Measurements from ENCODE around the gene BIRC2.

BIRC2 gene

DNA sequence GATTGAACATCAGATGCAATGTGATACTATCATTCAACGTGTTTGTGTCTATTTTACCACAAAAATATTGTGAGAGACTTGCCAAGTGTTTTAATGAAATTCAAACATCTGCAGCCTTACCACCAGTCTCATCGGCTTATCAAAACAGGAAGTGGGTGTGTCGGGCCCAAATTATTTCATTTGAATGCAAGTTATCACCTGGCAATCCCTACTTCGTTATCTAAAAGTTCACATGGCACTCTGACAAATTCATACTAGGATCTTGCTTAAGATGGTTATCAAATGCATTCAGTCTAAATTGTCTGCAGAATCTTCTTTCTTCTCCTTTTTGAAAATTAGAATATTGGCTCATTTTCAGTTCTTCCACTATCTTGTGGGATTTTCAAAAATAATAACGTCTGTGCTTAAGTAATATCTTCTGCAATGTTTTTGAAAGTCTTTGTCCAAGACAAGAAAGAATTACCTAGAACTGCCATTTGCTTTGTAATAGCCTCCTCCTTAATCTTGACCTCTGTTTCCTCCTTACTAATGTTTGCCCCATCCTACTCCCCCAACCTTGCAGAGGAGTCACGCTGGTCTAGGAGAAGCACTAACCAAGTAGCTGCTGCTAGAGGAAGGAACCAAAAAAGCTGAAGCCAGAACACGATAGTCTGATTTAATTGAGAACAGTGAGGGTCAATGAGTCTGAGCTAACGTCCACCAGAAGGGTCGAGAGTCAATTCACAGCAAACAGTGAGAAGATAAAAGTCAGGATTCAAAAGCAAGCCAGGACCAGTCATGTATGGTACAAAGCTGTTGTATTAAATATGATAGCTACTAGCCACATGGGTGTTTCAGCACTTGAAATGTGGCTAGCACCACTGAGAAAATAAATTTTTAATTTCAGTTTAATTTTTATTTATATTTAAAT lies 39.9 kb upstream of the BIRC2 start:
- TF ChIP-seq SP1 (IDR thresholded peaks at IDR 0.05) (no peak), ELF4 (IDR thresholded peaks at IDR 0.05) (no peak), BHLHE40 (IDR thresholded peaks at IDR 0.05; ENCODE audit: borderline replicate concordance) (no peak), FOXA1 (IDR thresholded peaks at IDR 0.05) (no peak), LEF1 (IDR thresholded peaks at IDR 0.05; ENCODE audit: borderline replicate concordance) (no peak), HDGF (IDR thresholded peaks at IDR 0.05; ENCODE audit: borderline replicate concordance) (no peak), TARDBP (IDR thresholded peaks at IDR 0.05) (no peak), L3MBTL2 (conservative IDR thresholded peaks at IDR 0.05) (no peak), SUZ12 (IDR thresholded peaks at IDR 0.05) (no peak)
- CTCF ChIA-PET: no interaction called here
- no peak for DNase-seq (ENCODE audit: extremely low spot score)
- POLR2A ChIA-PET: no interaction called here

- ChIA-PET POLR2A (no interaction called here), CTCF (no interaction called here)
- no peak for TF ChIP-seq FOXM1 (IDR thresholded peaks at IDR 0.05; ENCODE audit: borderline replicate concordance)
- no peak for TF ChIP-seq NFRKB (IDR thresholded peaks at IDR 0.05)
- no peak for TF ChIP-seq ZNF384 (IDR thresholded peaks at IDR 0.05)
- TF ChIP-seq FOXK2 (IDR thresholded peaks at IDR 0.05): no peak
- no peak for TF ChIP-seq HDGF (IDR thresholded peaks at IDR 0.05; ENCODE audit: borderline replicate concordance)
- no peak for TF ChIP-seq SUZ12 (IDR thresholded peaks at IDR 0.05)
- no peak for TF ChIP-seq TARDBP (IDR thresholded peaks at IDR 0.05)
- no peak for TF ChIP-seq BHLHE40 (IDR thresholded peaks at IDR 0.05; ENCODE audit: borderline replicate concordance)
- no peak for TF ChIP-seq CTBP1 (IDR thresholded peaks at IDR 0.05; ENCODE audit: borderline replicate concordance)
- no peak for TF ChIP-seq ARNT (IDR thresholded peaks at IDR 0.05)
- TF ChIP-seq LEF1 (IDR thresholded peaks at IDR 0.05; ENCODE audit: borderline replicate concordance): no peak
- TF ChIP-seq L3MBTL2 (conservative IDR thresholded peaks at IDR 0.05): no peak
- TF ChIP-seq FOXA1 (IDR thresholded peaks at IDR 0.05): no peak
- no peak for TF ChIP-seq PKNOX1 (IDR thresholded peaks at IDR 0.05)
- TF ChIP-seq SP1 (IDR thresholded peaks at IDR 0.05): no peak
- no peak for DNase-seq (ENCODE audit: extremely low spot score)
Observed at GRCh38 chr11:102307727-102308038, 39.3 kb upstream of the BIRC2 start.

DNA sequence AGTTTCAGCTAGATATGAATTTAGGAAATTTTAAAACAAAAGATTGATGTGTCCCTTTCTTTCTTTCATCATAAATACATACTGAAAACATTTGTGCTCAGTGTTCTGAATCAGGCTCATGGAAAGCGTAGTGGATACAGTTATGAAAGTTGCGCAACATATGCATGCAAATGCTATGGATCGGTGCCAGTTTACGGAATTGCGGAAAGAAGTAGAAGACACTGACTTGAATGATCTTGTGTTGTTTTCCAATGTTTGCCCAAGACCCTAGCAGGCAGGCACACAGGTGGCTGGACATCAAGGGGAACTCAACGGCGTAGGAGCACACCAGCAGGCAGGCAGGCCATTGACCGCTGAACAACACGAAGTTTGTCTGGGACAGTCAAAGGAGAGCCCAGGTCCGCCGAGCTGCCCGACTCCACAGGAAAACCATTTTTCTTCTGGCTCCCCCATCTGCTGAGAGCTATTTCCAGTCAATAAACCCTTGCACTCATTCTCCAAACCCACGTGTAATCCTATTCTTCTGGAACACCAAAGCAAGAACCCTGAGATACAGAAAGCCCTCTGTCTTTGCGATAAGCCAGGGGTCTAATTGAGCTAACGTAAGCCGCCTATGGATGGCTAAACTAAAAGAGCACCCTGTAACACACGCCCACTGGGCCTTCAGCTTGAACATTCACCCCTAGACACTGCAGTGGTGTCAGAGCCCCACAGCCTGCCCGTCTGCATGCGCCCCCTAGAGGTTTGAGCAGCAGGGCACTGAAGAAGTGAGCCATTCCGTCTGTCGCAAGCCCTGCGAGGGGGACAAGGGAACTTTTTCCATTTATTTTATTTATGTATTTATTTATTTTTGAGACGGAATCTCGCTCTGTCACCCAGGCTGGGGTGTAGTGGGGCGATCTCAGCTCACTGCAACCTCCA lies 37.1 kb upstream of the BIRC2 start:
- ChIA-PET CTCF (interaction anchor here (0.7 kb wide), 1 partner anchor 236 kb away, joined by 3 read pairs; no protein-coding TSS in a partner anchor), POLR2A (no interaction called here)
- DNase-seq (ENCODE audit: extremely low spot score): no peak
- TF ChIP-seq L3MBTL2 (conservative IDR thresholded peaks at IDR 0.05) (no peak), NFRKB (IDR thresholded peaks at IDR 0.05) (no peak), SP1 (IDR thresholded peaks at IDR 0.05) (no peak), ELF4 (IDR thresholded peaks at IDR 0.05) (no peak), ZNF384 (IDR thresholded peaks at IDR 0.05) (no peak), FOXM1 (IDR thresholded peaks at IDR 0.05; ENCODE audit: borderline replicate concordance) (no peak), FOXA1 (IDR thresholded peaks at IDR 0.05) (no peak), LEF1 (IDR thresholded peaks at IDR 0.05; ENCODE audit: borderline replicate concordance) (no peak), PKNOX1 (IDR thresholded peaks at IDR 0.05) (no peak), FOXK2 (IDR thresholded peaks at IDR 0.05) (no peak), HDGF (IDR thresholded peaks at IDR 0.05; ENCODE audit: borderline replicate concordance) (no peak)

DNA sequence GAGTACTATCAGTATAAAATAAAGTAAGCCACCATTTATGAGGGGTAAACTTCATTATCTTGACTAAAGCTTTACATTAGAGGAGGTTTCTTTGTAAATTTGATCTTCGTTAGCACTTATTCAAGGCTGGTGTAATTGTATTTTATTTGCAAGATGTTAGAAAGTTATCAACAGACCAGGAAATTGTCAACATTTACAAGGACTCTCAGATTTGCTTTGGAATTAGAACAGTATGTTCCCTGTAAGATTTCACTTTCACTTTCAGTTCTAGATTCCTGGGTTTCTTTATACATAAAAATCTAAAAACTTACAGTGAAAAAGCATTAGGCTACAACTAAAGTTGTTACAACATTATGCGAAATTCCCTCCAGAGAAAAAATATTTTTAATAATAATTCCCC lies 34.3 kb upstream of the BIRC2 start:
- no peak for DNase-seq (ENCODE audit: extremely low spot score)
- TF ChIP-seq ELF4 (IDR thresholded peaks at IDR 0.05): no peak
- TF ChIP-seq SUZ12 (IDR thresholded peaks at IDR 0.05): no peak
- TF ChIP-seq BHLHE40 (IDR thresholded peaks at IDR 0.05; ENCODE audit: borderline replicate concordance): no peak
- TF ChIP-seq L3MBTL2 (conservative IDR thresholded peaks at IDR 0.05): no peak
- no peak for TF ChIP-seq ZNF384 (IDR thresholded peaks at IDR 0.05)
- no peak for TF ChIP-seq CTBP1 (IDR thresholded peaks at IDR 0.05; ENCODE audit: borderline replicate concordance)
- TF ChIP-seq HDGF (IDR thresholded peaks at IDR 0.05; ENCODE audit: borderline replicate concordance): no peak
- TF ChIP-seq FOXA1 (IDR thresholded peaks at IDR 0.05): no peak
- ChIA-PET CTCF (interaction anchor here (0.5 kb wide), 1 partner anchor 138 kb away, joined by 5 read pairs; no protein-coding TSS in a partner anchor), POLR2A (no interaction called here)

DNA sequence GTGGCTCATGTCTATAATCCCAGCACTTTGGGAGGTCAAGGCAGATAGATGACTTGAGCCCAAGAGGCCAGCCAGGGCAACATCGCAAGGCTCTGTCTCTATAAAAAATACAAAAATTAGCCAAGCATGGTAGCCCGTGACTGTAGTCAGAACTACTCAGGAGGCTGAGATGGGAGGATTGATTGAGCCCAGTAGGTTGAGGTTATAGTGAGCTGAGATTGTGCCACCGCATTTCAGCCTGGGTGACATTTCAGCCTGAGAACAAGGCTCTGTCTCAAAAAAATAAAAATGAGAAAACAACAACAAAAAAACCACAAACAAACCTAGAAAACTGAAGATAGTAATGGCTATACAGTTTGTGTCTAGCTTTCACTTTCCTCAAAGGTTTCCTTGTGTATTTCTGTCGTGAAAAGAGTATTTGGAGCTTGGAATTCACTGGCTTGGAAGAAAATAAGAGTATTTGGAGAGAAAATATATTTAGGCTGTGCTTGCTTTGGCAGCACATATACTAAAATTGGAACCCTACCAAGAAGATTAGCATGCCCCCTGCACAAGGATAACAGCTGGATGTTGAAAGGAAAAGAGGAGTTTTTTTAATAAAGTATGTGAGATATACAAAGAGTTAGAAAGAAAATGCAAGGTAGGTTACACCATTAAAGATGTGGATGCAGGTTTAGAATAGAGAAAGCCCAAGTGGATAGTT lies 33.6 kb upstream of the BIRC2 start:
- ChIA-PET POLR2A (no interaction called here), CTCF (no interaction called here)
- DNase-seq (ENCODE audit: extremely low spot score): no peak
- TF ChIP-seq HDGF (IDR thresholded peaks at IDR 0.05; ENCODE audit: borderline replicate concordance) (no peak), FOXK2 (IDR thresholded peaks at IDR 0.05) (no peak), NFRKB (IDR thresholded peaks at IDR 0.05) (no peak), BHLHE40 (IDR thresholded peaks at IDR 0.05; ENCODE audit: borderline replicate concordance) (no peak), TARDBP (IDR thresholded peaks at IDR 0.05) (no peak), L3MBTL2 (conservative IDR thresholded peaks at IDR 0.05) (no peak), ARNT (IDR thresholded peaks at IDR 0.05) (no peak), SP1 (IDR thresholded peaks at IDR 0.05) (no peak), SUZ12 (IDR thresholded peaks at IDR 0.05) (no peak), PKNOX1 (IDR thresholded peaks at IDR 0.05) (no peak), LEF1 (IDR thresholded peaks at IDR 0.05; ENCODE audit: borderline replicate concordance) (no peak), FOXM1 (IDR thresholded peaks at IDR 0.05; ENCODE audit: borderline replicate concordance) (no peak), ELF4 (IDR thresholded peaks at IDR 0.05) (no peak), CTBP1 (IDR thresholded peaks at IDR 0.05; ENCODE audit: borderline replicate concordance) (no peak), FOXA1 (IDR thresholded peaks at IDR 0.05) (no peak), ZNF384 (IDR thresholded peaks at IDR 0.05) (no peak)

Data from HEK293T (cell line).